Measurements from ENCODE around the gene ANGPT4. TPM values are rescaled to one million over a fixed set of nuclear protein-coding genes. Genes with fewer than 3 reads are reported as not detected.
"Not testable (repeated sequence)": the region's sequence is repeated elsewhere in the genome, so short reads cannot be mapped to it uniquely, and the experiment has no call there.

ANGPT4 gene
- total RNA-seq, 3 donors from 2014 or later: not detected

DNA sequence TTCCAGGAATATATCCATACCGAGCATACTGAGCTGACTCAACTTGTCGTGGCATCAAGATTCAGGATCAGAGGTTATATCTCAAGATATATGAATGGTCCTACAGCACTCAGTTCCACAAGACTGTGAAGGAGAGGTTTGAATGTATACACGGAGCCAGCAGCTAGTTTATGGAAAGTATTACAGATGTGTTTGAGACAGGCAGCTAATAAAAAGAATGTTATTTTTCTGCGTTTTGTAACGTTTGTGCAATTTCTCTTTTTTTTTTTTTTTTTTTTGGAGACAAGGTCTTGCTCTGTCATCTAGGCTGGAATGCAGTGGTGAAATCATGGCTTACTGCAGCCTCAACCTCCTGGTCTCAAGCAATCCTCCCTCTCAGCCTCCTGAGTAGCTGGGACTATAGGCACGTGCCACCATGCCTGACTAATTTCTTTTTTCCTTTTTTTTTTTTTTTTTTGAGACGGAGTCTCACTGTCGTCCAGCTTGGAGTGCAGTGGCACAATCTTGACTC lies 86.1 kb downstream of the ANGPT4 start:
- peaks cover 14% of the 10 kb centered on the region for H3K4me1 Mint-ChIP-seq (ENCODE audit: low read depth)
- ATAC-seq (no peak), DNase-seq (no peak)
- H3K27me3 Mint-ChIP-seq (ENCODE audit: low read depth): no peaks in the 10 kb centered on the region
- H3K4me3 Mint-ChIP-seq: no peak overlapping the region
- H3K9me3 Mint-ChIP-seq: no peaks in the 10 kb centered on the region
- no peaks in the 10 kb centered on the region for H3K36me3 Mint-ChIP-seq (ENCODE audit: insufficient read depth)

DNA sequence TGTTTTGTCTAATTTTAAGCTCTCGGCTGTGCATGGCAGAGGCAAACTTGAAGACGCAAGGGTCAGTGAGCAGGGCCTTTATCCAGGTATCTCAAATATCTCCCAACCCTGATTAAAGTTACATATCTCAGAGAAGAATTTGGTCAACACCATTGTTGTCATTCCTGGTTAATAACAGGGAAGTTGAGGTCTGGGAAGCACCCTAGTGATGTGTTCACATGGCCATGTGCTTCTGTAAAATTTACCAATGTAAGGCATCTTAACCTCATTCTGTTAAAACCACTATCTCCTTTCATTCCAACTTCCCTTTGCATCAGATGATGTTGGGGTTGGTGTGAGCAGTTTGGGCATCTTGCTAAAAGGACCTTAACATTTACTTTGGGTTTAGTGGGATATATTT lies 86.6 kb downstream of the ANGPT4 start:
- Mint-ChIP-seq H3K36me3 (ENCODE audit: insufficient read depth) (no peaks in the 10 kb centered on the region), H3K4me1 (ENCODE audit: low read depth) (peaks cover 10% of the 10 kb centered on the region), H3K4me3 (no peak overlapping the region), H3K9me3 (no peaks in the 10 kb centered on the region), H3K27me3 (ENCODE audit: low read depth) (no peaks in the 10 kb centered on the region)
- ATAC-seq (no peak), DNase-seq (no peak)

DNA sequence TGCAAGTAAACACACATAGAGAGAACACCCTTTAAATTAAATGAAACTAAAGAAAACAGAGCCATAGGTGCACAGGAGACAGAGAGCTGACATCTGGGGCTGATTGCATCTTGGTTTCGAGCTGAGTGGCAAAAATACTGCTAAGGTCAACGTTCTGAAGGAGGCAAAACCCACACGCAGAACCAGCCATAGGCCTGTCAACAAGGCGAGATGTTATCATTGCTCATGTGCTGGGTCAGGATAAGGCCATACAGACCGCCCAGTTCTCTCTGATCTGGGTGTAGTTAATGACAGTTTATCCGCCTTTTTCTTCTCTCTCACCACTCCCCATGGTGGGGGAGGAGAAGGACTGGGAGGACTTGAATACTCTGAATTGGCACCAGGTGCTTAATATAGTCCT lies 87.1 kb downstream of the ANGPT4 start:
- no peak for ATAC-seq
- H3K9me3 Mint-ChIP-seq: no peaks in the 10 kb centered on the region

DNA sequence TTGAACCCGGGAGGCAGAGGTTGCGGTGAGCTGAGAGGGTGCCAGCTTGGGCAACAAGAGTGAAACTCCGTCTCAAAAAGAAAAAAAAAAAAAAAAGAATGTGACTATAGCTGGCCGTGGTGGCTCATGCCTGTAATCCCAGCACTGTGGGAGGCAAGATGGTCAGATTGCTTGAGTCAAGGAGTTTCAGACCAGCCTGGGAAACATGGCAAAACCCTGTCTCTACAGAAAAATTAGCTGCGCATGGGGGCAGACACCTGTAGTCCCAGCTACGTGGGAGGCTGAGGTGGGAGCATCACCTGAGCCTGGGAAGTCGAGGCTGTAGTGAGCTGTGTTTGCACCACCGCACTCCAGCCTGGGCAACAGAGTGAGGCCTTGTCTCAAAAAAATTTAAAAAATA lies 88.2 kb downstream of the ANGPT4 start:
- ATAC-seq, H3K9me3 Mint-ChIP-seq, DNase-seq: not testable (repeated sequence)

More for the DNA sequence above, 87.1 kb downstream of the ANGPT4 start:
- Mint-ChIP-seq H3K27me3 (ENCODE audit: low read depth) (no peaks in the 10 kb centered on the region), H3K4me1 (ENCODE audit: low read depth) (peaks cover 6% of the 10 kb centered on the region), H3K4me3 (no peak overlapping the region), H3K36me3 (ENCODE audit: insufficient read depth) (no peaks in the 10 kb centered on the region)
- no peak for DNase-seq

DNA sequence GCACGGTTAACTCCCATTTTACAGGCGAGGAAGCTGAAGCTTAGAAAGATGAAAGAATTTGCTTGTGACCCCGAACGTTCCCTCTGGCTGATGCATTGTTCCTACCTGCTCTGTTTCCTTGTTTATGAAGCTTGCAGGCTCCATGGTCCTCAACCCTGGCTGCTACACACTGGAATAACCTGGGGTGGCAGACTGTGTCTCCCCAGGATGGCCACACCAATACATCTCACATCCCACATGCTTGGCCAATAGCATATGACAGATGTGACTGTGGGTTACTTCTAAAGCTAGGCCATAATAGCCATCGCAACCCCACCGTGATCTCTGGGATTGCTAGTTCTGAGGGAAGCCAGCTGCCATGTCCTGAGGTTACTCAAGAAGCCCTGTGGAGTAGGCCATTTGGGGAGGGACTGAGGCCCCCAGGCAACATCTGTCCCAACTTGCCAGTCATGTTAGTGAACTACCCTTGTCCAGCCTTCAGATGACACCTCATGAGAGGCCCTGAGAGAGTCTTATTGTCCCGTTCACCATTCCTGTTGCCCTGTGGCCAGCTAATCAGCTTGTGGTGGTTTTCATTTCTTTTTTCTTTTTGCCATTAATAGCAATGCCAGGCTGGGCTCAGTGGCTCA lies 89.3 kb downstream of the ANGPT4 start:
- no peaks in the 10 kb centered on the region for H3K27me3 Mint-ChIP-seq (ENCODE audit: low read depth)
- H3K36me3 Mint-ChIP-seq (ENCODE audit: insufficient read depth): no peaks in the 10 kb centered on the region
- no peak for ATAC-seq
- no peak overlapping the region for H3K4me3 Mint-ChIP-seq
- no peaks in the 10 kb centered on the region for H3K4me1 Mint-ChIP-seq (ENCODE audit: low read depth)
- H3K9me3 Mint-ChIP-seq: no peaks in the 10 kb centered on the region
- DNase-seq: no peak

More for the DNA sequence above, 88.2 kb downstream of the ANGPT4 start:
- H3K4me1 Mint-ChIP-seq (ENCODE audit: low read depth); H3K36me3 Mint-ChIP-seq (ENCODE audit: insufficient read depth); H3K27me3 Mint-ChIP-seq (ENCODE audit: low read depth); H3K4me3 Mint-ChIP-seq: not testable (repeated sequence)

DNA sequence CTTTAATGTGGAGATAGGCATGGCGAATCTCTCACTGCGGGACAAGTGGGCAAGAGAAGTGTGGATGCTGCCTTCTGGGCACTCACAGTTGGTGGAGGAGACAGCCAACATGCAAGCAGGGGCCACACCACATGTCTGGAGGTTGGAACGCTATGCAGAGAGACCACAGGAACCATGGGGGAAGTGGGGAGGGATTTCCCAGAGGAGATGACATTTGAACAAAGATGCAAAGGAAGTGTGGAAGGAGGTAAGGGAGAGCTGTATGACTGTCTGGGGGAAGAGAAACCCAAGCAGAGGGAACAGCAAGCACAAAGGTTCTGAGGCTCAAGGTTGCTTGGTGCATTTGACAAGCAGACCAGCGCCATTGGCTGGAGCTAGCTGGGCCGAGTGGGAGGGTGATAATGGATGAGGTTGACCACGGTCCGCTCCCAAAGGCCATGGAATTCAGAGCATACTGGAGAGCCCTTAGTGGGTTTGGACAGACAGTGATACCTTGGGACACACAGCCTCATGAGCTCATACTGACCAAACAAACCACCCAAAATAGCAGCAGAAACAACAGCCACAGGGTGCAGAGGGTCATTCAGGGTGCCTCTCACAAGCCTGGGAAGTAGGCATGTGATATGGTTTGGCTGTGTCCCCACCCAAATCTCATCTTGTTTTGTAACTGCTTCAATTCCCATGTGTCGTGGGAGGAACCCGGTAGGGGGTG lies 90.3 kb downstream of the ANGPT4 start:
- no peaks in the 10 kb centered on the region for H3K4me1 Mint-ChIP-seq (ENCODE audit: low read depth)
- ATAC-seq: no peak
- H3K4me3 Mint-ChIP-seq: no peak overlapping the region
- H3K9me3 Mint-ChIP-seq: no peaks in the 10 kb centered on the region
- no peaks in the 10 kb centered on the region for H3K36me3 Mint-ChIP-seq (ENCODE audit: insufficient read depth)
- DNase-seq: no peak
- H3K27me3 Mint-ChIP-seq (ENCODE audit: low read depth): no peaks in the 10 kb centered on the region

DNA sequence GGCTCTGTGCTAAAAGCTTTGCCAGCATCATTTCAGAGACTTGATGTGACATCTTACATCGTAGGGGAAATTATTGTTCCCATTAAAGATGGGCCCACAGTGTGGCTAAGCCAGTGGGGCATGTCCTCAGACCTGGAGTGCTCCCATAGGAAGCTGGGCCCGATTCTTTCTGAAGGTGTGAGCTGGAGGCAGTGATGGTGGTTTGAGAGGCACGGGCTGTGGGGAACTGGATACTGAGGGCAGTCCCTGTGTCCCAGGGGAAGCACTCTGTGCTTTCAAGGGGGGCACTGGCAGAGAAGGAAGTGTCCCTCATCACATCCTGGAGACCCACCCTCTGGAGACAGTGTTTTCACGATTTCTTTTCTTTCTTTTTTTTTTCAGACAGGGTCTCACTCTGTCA lies 91.2 kb downstream of the ANGPT4 start:
- no peaks in the 10 kb centered on the region for H3K4me1 Mint-ChIP-seq (ENCODE audit: low read depth)
- no peak overlapping the region for H3K4me3 Mint-ChIP-seq
- no peak for ATAC-seq

DNA sequence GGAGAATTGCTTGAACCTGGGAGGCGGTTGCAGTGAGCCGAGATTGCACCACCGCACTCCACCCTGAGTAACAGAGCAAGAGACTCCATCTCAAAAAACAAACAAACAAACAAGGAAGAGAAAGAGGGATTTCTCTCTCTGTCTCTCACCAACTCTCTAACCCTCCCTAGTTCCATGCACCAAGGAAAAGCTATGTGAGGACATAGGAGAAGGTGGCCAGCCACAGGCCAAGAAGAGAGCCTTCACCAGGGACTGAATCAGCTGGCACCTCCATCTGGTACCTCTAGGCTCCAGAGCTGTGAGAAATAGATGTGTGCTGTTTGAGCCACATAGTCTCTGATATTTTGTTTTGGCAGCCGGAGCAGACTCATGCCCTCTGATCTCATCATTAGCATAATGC lies 91.6 kb downstream of the ANGPT4 start:
- Mint-ChIP-seq H3K27me3 (ENCODE audit: low read depth) (no peaks in the 10 kb centered on the region), H3K9me3 (no peaks in the 10 kb centered on the region), H3K36me3 (ENCODE audit: insufficient read depth) (no peaks in the 10 kb centered on the region), H3K4me3 (no peak overlapping the region), H3K4me1 (ENCODE audit: low read depth) (peaks cover 2% of the 10 kb centered on the region)
- DNase-seq (no peak), ATAC-seq (no peak)

More for the DNA sequence above, 91.2 kb downstream of the ANGPT4 start:
- Mint-ChIP-seq H3K27me3 (ENCODE audit: low read depth) (no peaks in the 10 kb centered on the region), H3K36me3 (ENCODE audit: insufficient read depth) (no peaks in the 10 kb centered on the region), H3K9me3 (no peaks in the 10 kb centered on the region)
- DNase-seq: no peak

DNA sequence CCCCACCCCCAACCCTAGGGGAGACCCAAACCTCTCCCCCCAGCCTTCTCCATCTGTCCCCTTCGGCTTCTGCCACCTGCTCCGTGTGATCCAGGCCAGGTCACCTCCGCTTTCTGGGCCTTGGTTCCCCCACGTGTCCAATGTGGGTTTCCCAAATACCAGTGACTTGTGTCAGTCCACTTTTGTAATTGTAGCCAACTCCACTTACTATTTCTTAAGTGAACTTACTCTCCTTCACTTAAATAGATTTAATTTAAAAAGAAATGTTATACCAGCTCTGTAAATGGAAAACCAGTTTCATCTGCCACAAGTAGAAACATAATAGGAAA lies 92.6 kb downstream of the ANGPT4 start:
- DNase-seq (no peak), ATAC-seq (no peak)
- Mint-ChIP-seq H3K4me3 (no peak overlapping the region), H3K36me3 (ENCODE audit: insufficient read depth) (no peaks in the 10 kb centered on the region), H3K27me3 (ENCODE audit: low read depth) (no peaks in the 10 kb centered on the region), H3K9me3 (no peaks in the 10 kb centered on the region), H3K4me1 (ENCODE audit: low read depth) (peaks cover 2% of the 10 kb centered on the region)

DNA sequence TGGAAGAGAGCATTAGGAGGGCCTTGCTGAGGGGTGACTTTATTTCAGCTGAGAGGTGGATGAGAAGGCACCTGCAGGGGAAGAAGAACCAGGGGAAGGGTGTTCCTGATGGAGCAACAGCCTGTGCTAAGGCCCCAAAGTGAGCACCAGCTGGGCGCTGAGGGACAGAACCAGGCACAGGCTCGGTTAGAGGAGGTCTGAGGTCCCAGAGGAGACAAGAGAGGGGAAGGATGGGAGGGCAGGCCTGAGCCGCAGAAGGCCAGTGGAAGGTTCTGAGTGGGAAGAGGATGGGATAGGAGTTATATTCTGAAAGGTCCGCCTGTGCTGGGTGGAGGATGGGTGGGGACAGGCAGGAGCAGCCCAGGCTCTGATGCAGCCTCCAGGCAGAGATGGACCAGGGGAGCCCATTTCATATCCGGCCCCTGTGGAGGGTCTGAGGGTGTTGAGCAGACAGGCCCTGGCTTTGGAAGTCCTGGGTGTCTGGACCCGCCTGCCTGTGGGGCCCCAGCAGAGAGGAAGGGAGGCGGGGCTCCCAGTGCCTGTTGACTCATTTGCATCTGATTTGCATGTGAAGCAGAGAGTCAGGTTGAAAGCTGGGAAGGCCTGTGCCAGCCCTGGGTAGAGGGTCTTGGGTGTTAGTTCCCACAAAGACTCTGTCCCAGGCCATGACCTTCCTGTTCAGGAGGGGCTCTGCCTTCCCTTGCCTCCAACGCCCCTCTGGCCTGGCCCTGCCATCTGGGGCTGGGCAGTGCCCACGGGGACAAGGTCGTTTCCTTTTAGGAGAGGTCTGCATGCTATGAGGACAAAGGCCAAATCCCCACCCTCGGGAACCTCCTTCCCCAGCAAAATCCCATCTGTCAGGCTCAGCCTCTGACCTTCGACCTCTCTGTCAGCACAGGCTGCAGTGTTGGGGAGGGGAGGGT lies 93.2 kb downstream of the ANGPT4 start:
- no peak for ATAC-seq
- no peak for DNase-seq
- Mint-ChIP-seq H3K4me1 (ENCODE audit: low read depth) (peaks cover 2% of the 10 kb centered on the region), H3K36me3 (ENCODE audit: insufficient read depth) (no peaks in the 10 kb centered on the region), H3K27me3 (ENCODE audit: low read depth) (no peaks in the 10 kb centered on the region), H3K9me3 (no peaks in the 10 kb centered on the region), H3K4me3 (no peak overlapping the region)

DNA sequence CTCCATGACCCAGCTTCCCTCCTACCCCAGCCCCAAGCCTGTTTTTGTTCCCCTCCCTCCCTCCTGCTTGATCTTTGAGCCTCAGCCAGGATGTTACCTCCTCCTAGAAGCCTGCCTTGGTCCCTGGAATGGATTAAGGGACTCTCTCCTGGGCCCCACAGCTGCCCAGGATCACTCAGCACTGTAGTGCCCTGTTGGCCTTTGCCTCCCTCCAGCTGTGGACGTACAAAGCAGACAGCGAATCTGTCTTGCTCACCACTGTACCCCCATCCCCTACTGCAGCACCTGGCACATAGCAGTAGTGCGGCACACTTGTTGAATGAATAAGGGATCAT lies 94.4 kb downstream of the ANGPT4 start:
- Mint-ChIP-seq H3K9me3 (no peaks in the 10 kb centered on the region), H3K36me3 (ENCODE audit: insufficient read depth) (no peaks in the 10 kb centered on the region), H3K27me3 (ENCODE audit: low read depth) (peaks cover 2% of the 10 kb centered on the region), H3K4me1 (ENCODE audit: low read depth) (peaks cover 2% of the 10 kb centered on the region), H3K4me3 (no peak overlapping the region)
- ATAC-seq: no peak
- DNase-seq: no peak

DNA sequence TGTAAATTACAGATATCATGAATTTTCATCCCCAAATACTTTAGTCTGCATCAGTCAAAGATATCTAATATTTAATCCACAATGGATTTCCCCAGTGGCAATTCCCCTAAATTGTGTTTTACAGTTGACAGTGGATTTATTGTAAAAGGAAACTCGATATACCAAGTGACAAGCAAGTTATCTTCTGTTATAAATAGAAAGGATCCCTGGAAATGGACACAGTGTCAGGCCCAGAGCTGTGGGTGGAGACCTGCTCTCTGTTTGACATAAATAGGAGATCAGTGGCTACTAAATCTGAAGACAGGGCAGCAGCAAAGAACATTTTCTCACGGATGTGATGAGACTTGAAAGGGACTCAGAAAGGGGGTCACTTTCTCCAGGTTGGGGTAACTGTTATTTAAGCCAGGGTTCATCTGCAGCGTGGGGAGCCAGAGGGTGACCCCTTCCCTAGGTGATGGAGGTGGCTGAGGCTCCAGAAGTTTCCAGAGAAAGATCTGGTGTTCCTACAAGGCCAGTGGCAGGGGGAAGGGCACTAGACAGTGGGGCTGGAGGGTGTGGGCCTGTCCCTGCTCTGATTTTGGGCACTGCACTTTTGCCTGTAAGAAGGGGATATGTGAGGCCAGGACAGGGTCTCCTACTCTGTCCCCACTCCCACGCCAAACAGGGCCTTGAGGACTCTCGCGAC lies 94.9 kb downstream of the ANGPT4 start:
- DNase-seq: no peak
- no peak overlapping the region for H3K4me3 Mint-ChIP-seq
- peaks cover 2% of the 10 kb centered on the region for H3K4me1 Mint-ChIP-seq (ENCODE audit: low read depth)
- peaks cover 2% of the 10 kb centered on the region for H3K27me3 Mint-ChIP-seq (ENCODE audit: low read depth)
- H3K36me3 Mint-ChIP-seq (ENCODE audit: insufficient read depth): no peaks in the 10 kb centered on the region
- H3K9me3 Mint-ChIP-seq: no peaks in the 10 kb centered on the region
- no peak for ATAC-seq

DNA sequence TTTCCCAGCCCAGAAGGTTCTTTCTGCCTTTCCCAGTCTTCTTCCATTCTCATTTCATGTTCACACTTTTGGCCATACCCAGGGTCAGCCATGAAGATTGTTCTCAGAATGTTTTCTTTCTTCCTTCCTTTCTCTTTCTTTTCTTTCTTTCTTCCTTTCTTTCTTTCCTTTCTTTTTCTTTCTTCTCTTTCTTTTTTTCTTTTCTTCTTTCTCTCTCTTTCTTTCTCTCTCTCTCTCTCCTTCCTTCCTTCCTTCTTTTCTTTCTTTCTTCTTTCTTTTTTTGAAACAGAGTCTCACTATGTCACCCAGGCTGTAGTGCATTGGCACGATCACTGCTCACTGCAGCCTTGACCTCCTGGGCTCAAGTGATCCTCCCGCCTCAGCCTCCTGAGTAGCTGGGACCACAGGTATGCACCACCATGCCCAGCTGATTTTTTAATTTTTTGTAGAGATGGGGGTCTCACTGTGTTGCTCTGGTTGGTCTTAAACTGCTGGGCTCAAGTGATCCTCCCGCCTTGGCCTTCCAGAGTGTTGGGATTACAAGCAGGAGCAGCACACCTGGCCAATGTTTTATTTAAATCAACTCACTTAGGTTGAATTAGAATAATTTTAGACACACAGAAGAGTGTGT lies 95.7 kb downstream of the ANGPT4 start:
- DNase-seq: no peak
- ATAC-seq: no peak
- H3K4me3 Mint-ChIP-seq: no peak overlapping the region

More for the DNA sequence above, 95.7 kb downstream of the ANGPT4 start:
- Mint-ChIP-seq H3K36me3 (ENCODE audit: insufficient read depth) (no peaks in the 10 kb centered on the region), H3K27me3 (ENCODE audit: low read depth) (peaks cover 7% of the 10 kb centered on the region), H3K9me3 (no peaks in the 10 kb centered on the region), H3K4me1 (ENCODE audit: low read depth) (peaks cover 2% of the 10 kb centered on the region)

Data from activated T-cell treated with anti-CD3 and anti-CD28 coated beads, Interleukin-2, amount 50 U/mL, for 4 hours (primary cell).